Endothelial cell of umbilical vein (primary cell): ENCODE data around the gene ITGA2. TPM values are rescaled to one million over a fixed set of nuclear protein-coding genes. Genes with fewer than 3 reads are reported as not detected.

Experiments used
- BruUV-seq: library from RNA; stranded (reverse); fragments of 400-500 nt; replicated peaks from 2 replicates; lab custom pipeline; 2021; lab: Mats Ljungman, UMichigan
- CTCF ChIA-PET: fragments of 300-600, 350-600 bp; sonication (Branson Sonifier 250); formaldehyde crosslinking; loops from one replicate; lab custom pipeline; 2021; ENCODE audit warnings: antibody characterized with exemption, inconsistent platforms; lab: Charles Lee
- POLR2A ChIA-PET: fragments of 300-600, 350-600 bp; sonication (Branson Sonifier 250); formaldehyde crosslinking; loops from one replicate; lab custom pipeline; 2021; ENCODE audit warnings: antibody characterized with exemption, inconsistent platforms; lab: Charles Lee
- DNase-seq: peaks from one replicate; pipeline ENCODE4 v3.0.0-alpha.2; 2011; ENCODE audit warnings: low read depth, low spot score
- FAIRE-seq: peaks from 2 replicates; lab custom pipeline; 2011; peaks lifted over from hg19 to GRCh38; lab: Jason Lieb, UNC
- H2AFZ ChIP-seq: 2 replicates; pipeline ENCODE4 v1.6.0; 2012; ENCODE audit warnings: low read depth, low read length, control low read depth, inconsistent platforms
- H3K27ac ChIP-seq: 2 replicates; pipeline ENCODE4 v1.5.1; 2011; ENCODE audit warnings: low read depth, mild to moderate bottlenecking, control low read depth, low read length, moderate library complexity; ENCODE audit not compliant: insufficient read depth
- H3K27me3 ChIP-seq, 2 experiments: 2 replicates each; pipeline versions ENCODE4 v1.6.0 to v1.6.1; 2011; ENCODE audit warnings: low read length in 2 of 2, mixed read lengths in 1 of 2; ENCODE audit not compliant: control insufficient read depth in 2 of 2, insufficient read depth in 2 of 2
- H3K36me3 ChIP-seq, 2 experiments: 2 replicates in 1 of 2; 3 replicates in 1 of 2; pipeline ENCODE4 v1.5.1; 2011; ENCODE audit warnings: low read length in 2 of 2, mild to moderate bottlenecking in 1 of 2, moderate library complexity in 1 of 2; ENCODE audit not compliant: control insufficient read depth in 2 of 2, insufficient read depth in 2 of 2; ENCODE audit errors: extremely low read depth in 1 of 2
- H3K4me1 ChIP-seq: 3 replicates; pipeline ENCODE4 v1.5.1; 2011; ENCODE audit warnings: mild to moderate bottlenecking, low read length; ENCODE audit not compliant: control insufficient read depth, insufficient read depth; ENCODE audit errors: extremely low read depth
- H3K4me2 ChIP-seq: 2 replicates; pipeline ENCODE4 v1.6.1; 2011; ENCODE audit warnings: low read length, control low read depth, mixed read lengths; ENCODE audit not compliant: insufficient read depth
- H3K4me3 ChIP-seq, 3 experiments: fragments of 200-600 bp in 1 of 3; sonication (generic), shearing (Covaris generic) in 1 of 3; replicated peaks in 1 of 3; 2 replicates each; pipeline ENCODE4 v1.5.1; 2011 to 2016; ENCODE audit warnings: control low read depth in 3 of 3, low read length in 3 of 3, mild to moderate bottlenecking in 2 of 3, inconsistent platforms in 1 of 3, low read depth in 1 of 3, moderate library complexity in 1 of 3; ENCODE audit not compliant: insufficient read depth in 1 of 3
- H3K79me2 ChIP-seq: 2 replicates; pipeline ENCODE4 v1.6.0; 2012; ENCODE audit warnings: low read length, inconsistent platforms; ENCODE audit not compliant: control insufficient read depth, insufficient read depth
- H3K9ac ChIP-seq: replicated peaks from 2 replicates; pipeline ENCODE3; 2011; ENCODE audit warnings: low read length, control low read depth; ENCODE audit not compliant: insufficient read depth; ENCODE audit errors: extremely low read depth
- H3K9me1 ChIP-seq: replicated peaks from 3 replicates; pipeline ENCODE4 v1.6.0; 2011; ENCODE audit warnings: mild to moderate bottlenecking, low read length; ENCODE audit not compliant: control insufficient read depth, insufficient read depth; ENCODE audit errors: extremely low read depth
- H3K9me3 ChIP-seq: replicated peaks from 2 replicates; pipeline ENCODE4 v1.5.1; 2012; ENCODE audit warnings: low read length, inconsistent platforms; ENCODE audit not compliant: control insufficient read depth, insufficient read depth
- H4K20me1 ChIP-seq: replicated peaks from 2 replicates; pipeline ENCODE3; 2011; ENCODE audit warnings: mild to moderate bottlenecking, low read length; ENCODE audit not compliant: control insufficient read depth, insufficient read depth; ENCODE audit errors: extremely low read depth
- EZH2 ChIP-seq: IDR thresholded peaks from 2 replicates; pipeline ENCODE4 v1.6.1; 2012; ENCODE audit warnings: borderline replicate concordance, low read depth, mild to moderate bottlenecking, moderate library complexity, low read length, inconsistent platforms; ENCODE audit not compliant: severe bottlenecking
- GATA2 ChIP-seq: IDR thresholded peaks from 2 replicates; pipeline ENCODE4 v1.7.0; 2011; ENCODE audit warnings: low read depth, mild to moderate bottlenecking, moderate library complexity, mixed read lengths, low read length; ENCODE audit not compliant: insufficient read length, insufficient read depth
- POLR2AphosphoS5 ChIP-seq: IDR thresholded peaks from 2 replicates; pipeline ENCODE4 v1.6.1; 2012; ENCODE audit warnings: low read depth, mild to moderate bottlenecking, control low read depth, low read length, moderate library complexity; ENCODE audit not compliant: insufficient read depth
- dilution Hi-C: fragments of 300-500 bp; cut with MboI; formaldehyde crosslinking; loops from one replicate; pipeline ENCODE4 v1.15.0; 2019; ENCODE audit warnings: low sequenced_read_pairs; ENCODE audit not compliant: extremely low pct_ligation_motif_present
- intact Hi-C: fragments of 100-400 bp; cut with micrococcal nuclease; formaldehyde crosslinking; loops from one replicate; pipeline ENCODE4 v1.10.0; 2022
- polyA plus RNA-seq, 4 experiments: library from polyadenylated mRNA; depleted of rRNA in 3 of 4; stranded (reverse) in 3 of 4; unstranded in 1 of 4; fragments of >200 nt; gene quantifications; 2 replicates each; pipeline versions ENCODE4 v1.2.1 to v1.2.3, GENCODE V29; 2011 to 2012; ENCODE audit warnings: missing spikeins in 1 of 4
- total RNA-seq: library from RNA; stranded (reverse); gene quantifications from 2 replicates; pipeline ENCODE4 v1.2.3, GENCODE V29; 2021

Gene ITGA2
- total and polyA plus RNA-seq, 2 donors (not counting 3 experiments of a cell fraction or from before 2014, with no cell fraction given), result 11.2 to 62.3 TPM

- no peak for FAIRE-seq
- intact Hi-C loops, result no loop called here
Observed at GRCh38 chr5:52995095-52995494, 5.9 kb downstream of the ITGA2 start.

GRCh38 chr5:52995914-52996313 is 6.8 kb downstream of the ITGA2 start:
- Histone ChIP-seq H3K27ac (no peak overlapping the region), H3K9ac (no peak overlapping the region), H3K4me2 (no peak overlapping the region), H3K4me3 (no peak overlapping the region), H3K36me3 (no peaks in the 10 kb centered on the region), H3K27me3 (no peaks in the 10 kb centered on the region), H4K20me1 (peaks cover 2% of the 10 kb centered on the region), H3K4me1 (peaks cover 26% of the 10 kb centered on the region), H3K79me2 (peaks cover 98% of the 10 kb centered on the region), H3K9me1 (no peaks in the 10 kb centered on the region), H3K9me3 (no peaks in the 10 kb centered on the region), H2AFZ (no peak overlapping the region)
- intact Hi-C loops (no loop called here), dilution Hi-C loops (no loop called here)
- no peak for TF ChIP-seq EZH2
- TF ChIP-seq GATA2, result no peak
- POLR2A ChIA-PET, result no interaction called here
- CTCF ChIA-PET, result interaction anchor here (0.7 to 2.1 kb wide), 2 partner anchors 8 to 40 kb away, joined by 3 to 8 read pairs; no protein-coding TSS in a partner anchor
- BruUV-seq, result no TSS peak
- no peak for DNase-seq
- no peak for FAIRE-seq

More at GRCh38 chr5:52995095-52995494, 5.9 kb downstream of the ITGA2 start:
- no peaks in the 10 kb centered on the region for H3K9me1 ChIP-seq
- no peaks in the 10 kb centered on the region for H3K9me3 ChIP-seq
- peaks cover 2% of the 10 kb centered on the region for H4K20me1 ChIP-seq
- no peaks in the 10 kb centered on the region for H3K27me3 ChIP-seq
- ChIA-PET CTCF (interaction anchor here (1.0 kb wide), 1 partner anchor 47 kb away, joined by 3 read pairs; no protein-coding TSS in a partner anchor), POLR2A (no interaction called here)
- no peak overlapping the region for H3K27ac ChIP-seq
- no peak overlapping the region for H3K4me3 ChIP-seq
- no peak for DNase-seq
- peaks cover 32% of the 10 kb centered on the region for H3K4me1 ChIP-seq
- no peak for TF ChIP-seq POLR2AphosphoS5
- no peaks in the 10 kb centered on the region for H3K36me3 ChIP-seq
- H3K4me2 ChIP-seq, result no peak overlapping the region
- no peak overlapping the region for H2AFZ ChIP-seq
- no peak overlapping the region for H3K9ac ChIP-seq
- BruUV-seq, result no TSS peak
- peaks cover 99% of the 10 kb centered on the region for H3K79me2 ChIP-seq
- dilution Hi-C loops, result no loop called here
